Measurements from ENCODE around the gene LIX1. TPM values are rescaled to one million over a fixed set of nuclear protein-coding genes. Genes with fewer than 3 reads are reported as not detected.

Gene LIX1
- total and polyA plus RNA-seq, 2 of the 8 experiments (the other 6 are each of a cell fraction or from before 2014, with no cell fraction given): 0.26 to 0.45 TPM

GRCh38 chr5:97157689-97158088 is 15.3 kb upstream of the LIX1 start:
- Histone ChIP-seq H3K27ac (ENCODE audit: low read depth, low read length) (no peak overlapping the region), H3K4me1 (replicated peaks in 1 of 4; ENCODE audit: control insufficient read depth in 3 of 4, insufficient read depth in 4 of 4, low read length in 3 of 4) (no peaks in the 10 kb centered on the region), H3K14ac (ENCODE audit: insufficient read length) (no peak overlapping the region), H3K9ac (replicated peaks in 1 of 4; ENCODE audit: extremely low read depth in 1 of 4, low read depth in 3 of 4, low read length in 3 of 4) (no peak overlapping the region), H3K23ac (ENCODE audit: insufficient read length) (no peak overlapping the region), H2BK5ac (ENCODE audit: low read depth, low read length) (no peak overlapping the region), H3K4ac (replicated peaks; ENCODE audit: insufficient read length, low read depth, low read length) (no peak overlapping the region), H4K8ac (ENCODE audit: extremely low read depth, insufficient read depth, low read length) (no peak overlapping the region), H2AK5ac (ENCODE audit: low read depth, low read length) (no peak overlapping the region), H4K20me1 (replicated peaks in 1 of 2; ENCODE audit: control insufficient read depth in 1 of 2, insufficient read depth in 2 of 2, low read length in 2 of 2) (no peaks in the 10 kb centered on the region), H3K79me2 (ENCODE audit: control insufficient read depth in 1 of 2, insufficient read depth in 2 of 2, low read length in 2 of 2) (no peaks in the 10 kb centered on the region), H3K36me3 (ENCODE audit: control insufficient read depth in 2 of 4, insufficient read depth in 4 of 4, low read length in 3 of 4) (peaks cover 0 to 20% (median 7%) of the 10 kb centered on the region in 4 experiments; a peak in 3 of 8 replicates), H4K5ac (ENCODE audit: insufficient read length, low read depth, low read length) (no peak overlapping the region), H2AFZ (ENCODE audit: low read length) (no peak overlapping the region), H2BK20ac (ENCODE audit: low read length) (no peak overlapping the region), H2BK12ac (ENCODE audit: low read depth, low read length) (no peak overlapping the region), H2BK15ac (ENCODE audit: low read length) (no peak overlapping the region), H3K4me2 (ENCODE audit: insufficient read depth in 1 of 2, low read depth in 2 of 2, low read length in 2 of 2) (no peak overlapping the region), H3K23me2 (ENCODE audit: low read depth, low read length) (no peaks in the 10 kb centered on the region), H3K9me3 (ENCODE audit: insufficient read depth in 2 of 2, low read depth in 1 of 2, low read length in 1 of 2) (no peaks in the 10 kb centered on the region), H3K79me1 (ENCODE audit: low read depth, low read length) (no peaks in the 10 kb centered on the region), H2BK120ac (replicated peaks; ENCODE audit: low read depth, low read length) (no peak overlapping the region), H3K4me3 (ENCODE audit: extremely low read depth in 1 of 4, insufficient read depth in 2 of 4, low read depth in 3 of 4, low read length in 4 of 4) (no peak overlapping the region), H3K56ac (replicated peaks; ENCODE audit: insufficient read length, low read depth, low read length) (no peak overlapping the region), H3K27me3 (replicated peaks in 1 of 4; ENCODE audit: control insufficient read depth in 3 of 4, extremely low read depth in 1 of 4, insufficient read depth in 3 of 4, low read length in 3 of 4) (no peaks in the 10 kb centered on the region), H4K91ac (replicated peaks; ENCODE audit: insufficient read length, low read length) (no peak overlapping the region), H3K18ac (ENCODE audit: extremely low read depth, low read length) (no peak overlapping the region)
- no peak for DNase-seq (ENCODE audit: low read depth in 1 of 2, low spot score in 2 of 2)
- WGBS, 2 experiments (ENCODE audit: extremely low coverage in 1 of 2, insufficient coverage in 1 of 2, insufficient read length in 1 of 2, insufficient replicate concordance in 2 of 2, low coverage in 1 of 2, low lambda C conversion rate in 2 of 2, missing lambda C conversion rate in 1 of 2): 88% methylated on average over 2 of the region's 2 CpGs; no CpG with 5 or more reads in 1 of the 2 experiments
- ChIA-PET CTCF (ENCODE audit: partially characterized antibody) (interaction anchor here (0.7 to 9.8 kb wide), 7 partner anchors 14 to 1317 kb away, joined by 3 to 118 read pairs (median 5); partner anchors contain the start of gene LIX1), POLR2A (ENCODE audit: partially characterized antibody) (no interaction called here)
- FAIRE-seq: no peak
- TF ChIP-seq RFX5 (IDR thresholded peaks at IDR 0.05; ENCODE audit: borderline replicate concordance, low read depth, low read length): no peak
- TF ChIP-seq PHF8 (conservative IDR thresholded peaks at IDR 0.05; ENCODE audit: low read depth, low read length): no peak
- no peak for TF ChIP-seq EZH2 (IDR thresholded peaks at IDR 0.05; ENCODE audit: low read depth, low read length, severe bottlenecking)
- no peak for TF ChIP-seq EGR1 (IDR thresholded peaks at IDR 0.05; ENCODE audit: borderline replicate concordance, low read depth, low read length)
- TF ChIP-seq, protein P1, sequence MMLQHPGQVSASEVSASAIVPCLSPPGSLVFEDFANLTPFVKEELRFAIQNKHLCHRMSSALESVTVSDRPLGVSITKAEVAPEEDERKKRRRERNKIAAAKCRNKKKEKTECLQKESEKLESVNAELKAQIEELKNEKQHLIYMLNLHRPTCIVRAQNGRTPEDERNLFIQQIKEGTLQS (IDR thresholded peaks at IDR 0.05; ENCODE audit: insufficient read depth, low read depth, low read length): no peak
- TF ChIP-seq, protein P2, sequence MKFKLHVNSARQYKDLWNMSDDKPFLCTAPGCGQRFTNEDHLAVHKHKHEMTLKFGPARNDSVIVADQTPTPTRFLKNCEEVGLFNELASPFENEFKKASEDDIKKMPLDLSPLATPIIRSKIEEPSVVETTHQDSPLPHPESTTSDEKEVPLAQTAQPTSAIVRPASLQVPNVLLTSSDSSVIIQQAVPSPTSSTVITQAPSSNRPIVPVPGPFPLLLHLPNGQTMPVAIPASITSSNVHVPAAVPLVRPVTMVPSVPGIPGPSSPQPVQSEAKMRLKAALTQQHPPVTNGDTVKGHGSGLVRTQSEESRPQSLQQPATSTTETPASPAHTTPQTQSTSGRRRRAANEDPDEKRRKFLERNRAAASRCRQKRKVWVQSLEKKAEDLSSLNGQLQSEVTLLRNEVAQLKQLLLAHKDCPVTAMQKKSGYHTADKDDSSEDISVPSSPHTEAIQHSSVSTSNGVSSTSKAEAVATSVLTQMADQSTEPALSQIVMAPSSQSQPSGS (IDR thresholded peaks at IDR 0.05; ENCODE audit: low read length): no peak
- no peak for TF ChIP-seq RBBP5 (IDR thresholded peaks at IDR 0.05; ENCODE audit: borderline replicate concordance, low read depth, low read length)
- no peak for TF ChIP-seq CHD1 (IDR thresholded peaks at IDR 0.05; ENCODE audit: low read depth, low read length)
- no peak for TF ChIP-seq CTBP2 (IDR thresholded peaks at IDR 0.05; ENCODE audit: borderline replicate concordance, insufficient read depth, insufficient read length, low read length)
- TF ChIP-seq TCF12 (IDR thresholded peaks at IDR 0.05; ENCODE audit: low read depth, low read length): no peak
- no peak for TF ChIP-seq YY1 (IDR thresholded peaks at IDR 0.05; ENCODE audit: low read depth, low read length)
- TF ChIP-seq NRF1 (IDR thresholded peaks at IDR 0.05; ENCODE audit: low read depth, low read length): no peak
